HCT116 (cell line): ENCODE measurements around the gene RNPEPL1. TPM values are rescaled to one million over a fixed set of nuclear protein-coding genes. Genes with fewer than 3 reads are reported as not detected.

Experiments used
- ATAC-seq: fragments of 200-7000 bp; cut with Tn5 transposase; 2 replicates; pipeline ENCODE4 v1.9.1; 2020; ENCODE audit warnings: mild to moderate bottlenecking, moderate library complexity
- BruUV-seq: library from RNA; stranded (reverse); fragments of 400-500 nt; replicated peaks from 2 replicates; lab custom pipeline; 2021; lab: Mats Ljungman, UMichigan
- CTCF ChIA-PET: fragments of 300-600 bp; sonication (Branson Sonifier 250); formaldehyde crosslinking; loops from one replicate; lab custom pipeline; 2021; ENCODE audit warnings: antibody characterized with exemption; lab: Charles Lee
- POLR2A ChIA-PET: fragments of 300-600, 350-600 bp; sonication (Branson Sonifier 250); formaldehyde crosslinking; loops from one replicate; lab custom pipeline; 2021; ENCODE audit warnings: antibody characterized with exemption; lab: Charles Lee
- RAD21 ChIA-PET, 2 experiments: fragments of 300-600 bp; sonication (Branson Sonifier 250); formaldehyde crosslinking; loops; one replicate each; lab custom pipeline; 2023; ENCODE audit warnings: low total read pairs in 2 of 2; ENCODE audit not compliant: uncharacterized antibody in 2 of 2, unreplicated experiment in 2 of 2, low non-redundant PET in 1 of 2; lab: Charles Lee
- DNase-seq: peaks from one replicate; pipeline ENCODE4 v3.0.0-alpha.2; 2010; ENCODE audit warnings: low read depth, low spot score
- H2AFZ ChIP-seq: fragments of 200-600 bp; shearing (Covaris generic), sonication (generic); 2 replicates; pipeline ENCODE4 v1.6.1; 2017; ENCODE audit warnings: low read depth, mixed run types, mixed read lengths, antibody characterized with exemption, low read length; ENCODE audit not compliant: poor library complexity, severe bottlenecking
- H3K27ac ChIP-seq: 2 replicates; pipeline ENCODE4 v1.5.1; 2012; ENCODE audit warnings: low read depth, low read length
- H3K27me3 ChIP-seq: fragments of 200-600 bp; sonication (generic); 2 replicates; pipeline ENCODE4 v1.6.1; 2016; ENCODE audit warnings: mixed run types, low read length, mixed read lengths; ENCODE audit not compliant: insufficient read depth
- H3K36me3 ChIP-seq, 2 experiments: fragments of 200-500 bp in 1 of 2; fragments of 200-600 bp in 1 of 2; sonication (Bioruptor generic) in 1 of 2; sonication (generic) in 1 of 2; 2 replicates each; pipeline versions ENCODE4 v1.5.1 to v1.6.1; 2014 to 2016; ENCODE audit warnings: low read length in 2 of 2, inconsistent platforms in 1 of 2, mixed read lengths in 1 of 2, mixed run types in 1 of 2; ENCODE audit not compliant: insufficient read depth in 2 of 2, control insufficient read depth in 1 of 2
- H3K4me1 ChIP-seq, 2 experiments: fragments of 200-600 bp in 1 of 2; sonication (generic) in 1 of 2; 2 replicates each; pipeline versions ENCODE4 v1.5.1 to v1.6.1; 2012 to 2017; ENCODE audit warnings: low read length in 2 of 2, inconsistent platforms in 1 of 2, mild to moderate bottlenecking in 1 of 2, mixed read lengths in 1 of 2, mixed run types in 1 of 2, moderate library complexity in 1 of 2; ENCODE audit not compliant: insufficient read depth in 2 of 2, control insufficient read depth in 1 of 2
- H3K4me2 ChIP-seq: fragments of 200-600 bp; sonication (generic); 2 replicates; pipeline ENCODE4 v1.6.1; 2017; ENCODE audit warnings: mixed run types, low read length, mixed read lengths
- H3K4me3 ChIP-seq, 2 experiments: fragments of 200-600 bp in 1 of 2; sonication (generic) in 1 of 2; replicated peaks in 1 of 2; 2 replicates each; pipeline ENCODE4 v1.5.1; 2011 to 2016; ENCODE audit warnings: low read length in 2 of 2, control low read depth in 1 of 2, low read depth in 1 of 2, mild to moderate bottlenecking in 1 of 2, mixed read lengths in 1 of 2, mixed run types in 1 of 2
- H3K79me2 ChIP-seq: fragments of 200-600 bp; sonication (generic); 2 replicates; pipeline ENCODE4 v1.6.1; 2017; ENCODE audit warnings: mild to moderate bottlenecking, mixed run types, low read length, moderate library complexity, mixed read lengths; ENCODE audit not compliant: insufficient read depth
- H3K9ac ChIP-seq: fragments of 200-600 bp; sonication (generic); 2 replicates; pipeline ENCODE4 v1.6.1; 2016; ENCODE audit warnings: low read length, mixed read lengths
- H3K9me2 ChIP-seq: fragments of 200-600 bp; sonication (generic), shearing (Covaris generic); 2 replicates; pipeline ENCODE4 v1.6.1; 2017; ENCODE audit warnings: mixed run types, mild to moderate bottlenecking, moderate library complexity; ENCODE audit not compliant: insufficient read depth
- H3K9me3 ChIP-seq, 2 experiments: fragments of 200-500 bp in 1 of 2; fragments of 200-600 bp in 1 of 2; sonication (Bioruptor generic) in 1 of 2; sonication (generic) in 1 of 2; 2 replicates each; pipeline ENCODE4 v1.6.1; 2014 to 2017; ENCODE audit warnings: low read length in 2 of 2, mixed read lengths in 2 of 2, inconsistent platforms in 1 of 2, low read depth in 1 of 2, mild to moderate bottlenecking in 1 of 2, mixed run types in 1 of 2, moderate library complexity in 1 of 2; ENCODE audit not compliant: control insufficient read depth in 1 of 2, insufficient read depth in 1 of 2
- H4K20me1 ChIP-seq: fragments of 200-600 bp; sonication (generic), shearing (Covaris generic); 2 replicates; pipeline ENCODE4 v1.6.1; 2017; ENCODE audit warnings: mixed run types, mild to moderate bottlenecking, moderate library complexity; ENCODE audit not compliant: insufficient read depth
- CBX3 ChIP-seq: IDR thresholded peaks from 2 replicates; pipeline ENCODE4 v1.6.1; 2012; ENCODE audit warnings: low read depth
- EGR1 ChIP-seq: IDR thresholded peaks from 2 replicates; pipeline ENCODE4 v1.6.1; 2012; ENCODE audit warnings: low read depth
- ELF1 ChIP-seq: IDR thresholded peaks from 2 replicates; pipeline ENCODE4 v1.6.1; 2012; ENCODE audit warnings: low read depth, borderline replicate concordance
- EZH2 ChIP-seq: fragments of 200-600 bp; sonication (generic); IDR thresholded peaks from 2 replicates; pipeline ENCODE4 v1.6.1; 2017; ENCODE audit warnings: antibody characterized with exemption, mixed run types
- EZH2phosphoT487 ChIP-seq: fragments of 200-600 bp; IDR thresholded peaks from 2 replicates; pipeline ENCODE4 v1.6.1; 2018; ENCODE audit warnings: antibody characterized with exemption, borderline replicate concordance
- FOSL1 ChIP-seq: IDR thresholded peaks from 2 replicates; pipeline ENCODE4 v1.6.1; 2012; ENCODE audit warnings: low read depth
- JUND ChIP-seq: IDR thresholded peaks from 2 replicates; pipeline ENCODE4 v1.6.1; 2012
- POLR2A ChIP-seq: IDR thresholded peaks from 2 replicates; pipeline ENCODE4 v1.7.0; 2011; ENCODE audit warnings: borderline replicate concordance; ENCODE audit not compliant: insufficient read depth, insufficient read length; ENCODE audit errors: extremely low read depth
- POLR2AphosphoS5 ChIP-seq: IDR thresholded peaks from 2 replicates; pipeline ENCODE4 v1.6.1; 2011; ENCODE audit warnings: mild to moderate bottlenecking, low read depth, low read length, moderate library complexity
- SP1 ChIP-seq: IDR thresholded peaks from 2 replicates; pipeline ENCODE4 v1.6.1; 2012; ENCODE audit warnings: low read depth
- SRF ChIP-seq: IDR thresholded peaks from 2 replicates; pipeline ENCODE4 v1.6.1; 2012; ENCODE audit warnings: low read depth
- YY1 ChIP-seq: IDR thresholded peaks from 2 replicates; pipeline ENCODE4 v1.6.1; 2011; ENCODE audit warnings: low read length, low read depth, moderate library complexity, mild to moderate bottlenecking; ENCODE audit not compliant: insufficient replicate concordance; ENCODE audit errors: extremely low read depth
- ZFX ChIP-seq: fragments of 450-650 bp; IDR thresholded peaks from 2 replicates; pipeline ENCODE4 v1.6.1; 2017
- ZNF274 ChIP-seq: fragments of 200-500 bp; sonication (Bioruptor generic); IDR thresholded peaks from 2 replicates; pipeline ENCODE4 v1.6.1; 2014; ENCODE audit warnings: mild to moderate bottlenecking, low read depth, low read length, inconsistent platforms
- intact Hi-C: fragments of 100-400 bp; cut with micrococcal nuclease; formaldehyde crosslinking; loops from 2 replicates; pipeline ENCODE4 v1.10.0; 2022
- total RNA-seq: library from RNA; stranded (reverse); gene quantifications from one replicate; pipeline ENCODE4 v1.2.1, GENCODE V29; 2021; ENCODE audit not compliant: unreplicated experiment
- TF ChIP-seq, protein P1 (sequence below): IDR thresholded peaks from 2 replicates; pipeline ENCODE4 v1.6.1; 2012
- TF ChIP-seq, protein P2 (sequence below): IDR thresholded peaks from 2 replicates; pipeline ENCODE4 v1.6.1; 2012
- TF ChIP-seq, protein P3 (sequence below): IDR thresholded peaks from 2 replicates; pipeline ENCODE4 v1.6.1; 2011; ENCODE audit warnings: mild to moderate bottlenecking, low read length, moderate library complexity; ENCODE audit not compliant: insufficient replicate concordance; ENCODE audit errors: extremely low read depth

Gene RNPEPL1
- total RNA-seq, 1 experiment from 2014 or later = 49.7 TPM

GRCh38 chr2:240569998-240570530 lies 1.8 kb downstream of the RNPEPL1 start (continued):
- TF ChIP-seq EGR1 (no peak), CBX3 (no peak), EZH2 (no peak)

DNA sequence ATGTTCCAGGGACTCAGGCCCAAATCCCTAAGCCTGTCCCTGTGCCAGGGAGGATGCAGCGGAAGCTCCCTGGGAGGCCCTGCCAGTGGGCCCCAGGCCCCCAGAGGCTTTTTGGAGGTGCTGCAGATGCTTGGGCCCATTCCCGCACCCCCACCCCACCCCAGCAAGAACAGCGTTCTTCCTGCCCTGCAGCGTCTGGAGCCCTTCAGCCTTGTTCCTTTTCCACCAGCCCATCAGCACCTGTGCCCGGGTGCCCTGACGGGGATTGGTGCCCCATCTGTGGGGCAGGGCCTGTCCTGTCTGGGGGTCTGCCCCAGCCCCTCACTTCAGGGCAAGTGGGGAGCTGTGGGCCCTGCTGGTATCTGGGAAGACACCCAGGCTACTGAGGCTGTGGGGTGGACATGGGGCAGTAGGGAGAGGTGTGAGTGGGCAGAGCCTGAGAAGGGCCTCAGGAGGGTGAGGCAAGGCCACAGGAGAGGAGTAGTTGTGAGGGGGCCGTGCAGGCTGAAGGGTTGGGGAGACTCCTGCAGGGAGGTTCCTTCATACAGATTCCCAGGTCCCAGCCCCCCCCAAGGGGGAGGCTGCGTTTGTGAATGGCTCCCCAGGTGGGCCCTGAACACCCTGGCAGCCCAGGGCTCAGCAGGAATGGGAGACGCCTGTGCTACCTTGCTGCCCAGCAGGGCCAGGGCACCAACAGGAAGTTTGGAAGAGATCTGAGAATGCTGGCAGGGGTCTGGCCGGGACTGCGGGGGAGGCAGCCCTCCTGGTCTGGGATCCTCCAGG lies 2.4 kb downstream of the RNPEPL1 start:
- CTCF ChIA-PET = no interaction called here
- no peaks in the 10 kb centered on the region for H3K9me3 ChIP-seq
- no peaks in the 10 kb centered on the region for H3K9me2 ChIP-seq
- H3K4me3 ChIP-seq = no peak overlapping the region
- H3K36me3 ChIP-seq = no peaks in the 10 kb centered on the region
- no TSS peak for BruUV-seq
- peaks cover 26 to 41% of the 10 kb centered on the region in 2 experiments for H3K4me1 ChIP-seq
- no peak overlapping the region for H3K9ac ChIP-seq
- TF ChIP-seq, protein P1, sequence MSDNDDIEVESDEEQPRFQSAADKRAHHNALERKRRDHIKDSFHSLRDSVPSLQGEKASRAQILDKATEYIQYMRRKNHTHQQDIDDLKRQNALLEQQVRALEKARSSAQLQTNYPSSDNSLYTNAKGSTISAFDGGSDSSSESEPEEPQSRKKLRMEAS = no peak
- TF ChIP-seq POLR2A (no peak), EZH2phosphoT487 (no peak), ZFX (no peak), ZNF274 (no peak), ELF1 (no peak), SRF (no peak), SP1 (no peak), YY1 (no peak), FOSL1 (no peak), JUND (no peak), CBX3 (no peak), POLR2AphosphoS5 (no peak)
- TF ChIP-seq, protein P2, sequence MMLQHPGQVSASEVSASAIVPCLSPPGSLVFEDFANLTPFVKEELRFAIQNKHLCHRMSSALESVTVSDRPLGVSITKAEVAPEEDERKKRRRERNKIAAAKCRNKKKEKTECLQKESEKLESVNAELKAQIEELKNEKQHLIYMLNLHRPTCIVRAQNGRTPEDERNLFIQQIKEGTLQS = no peak
- TF ChIP-seq, protein P3, sequence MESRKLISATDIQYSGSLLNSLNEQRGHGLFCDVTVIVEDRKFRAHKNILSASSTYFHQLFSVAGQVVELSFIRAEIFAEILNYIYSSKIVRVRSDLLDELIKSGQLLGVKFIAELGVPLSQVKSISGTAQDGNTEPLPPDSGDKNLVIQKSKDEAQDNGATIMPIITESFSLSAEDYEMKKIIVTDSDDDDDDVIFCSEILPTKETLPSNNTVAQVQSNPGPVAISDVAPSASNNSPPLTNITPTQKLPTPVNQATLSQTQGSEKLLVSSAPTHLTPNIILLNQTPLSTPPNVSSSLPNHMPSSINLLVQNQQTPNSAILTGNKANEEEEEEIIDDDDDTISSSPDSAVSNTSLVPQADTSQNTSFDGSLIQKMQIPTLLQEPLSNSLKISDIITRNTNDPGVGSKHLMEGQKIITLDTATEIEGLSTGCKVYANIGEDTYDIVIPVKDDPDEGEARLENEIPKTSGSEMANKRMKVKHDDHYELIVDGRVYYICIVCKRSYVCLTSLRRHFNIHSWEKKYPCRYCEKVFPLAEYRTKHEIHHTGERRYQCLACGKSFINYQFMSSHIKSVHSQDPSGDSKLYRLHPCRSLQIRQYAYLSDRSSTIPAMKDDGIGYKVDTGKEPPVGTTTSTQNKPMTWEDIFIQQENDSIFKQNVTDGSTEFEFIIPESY = no peak
- H4K20me1 ChIP-seq = no peaks in the 10 kb centered on the region
- POLR2A ChIA-PET = interaction anchor here (0.8 kb wide), 1 partner anchor 16 kb away, joined by 3 read pairs; the partner anchor contains the start of gene CAPN10
- no peak for ATAC-seq
- intact Hi-C loops = no loop called here
- peaks cover 35% of the 10 kb centered on the region; the same call in 1 of the 2 replicates for H3K79me2 ChIP-seq
- no peak overlapping the region for H2AFZ ChIP-seq
- peak overlapping the region; percentile 92 for H3K4me2 ChIP-seq
- RAD21 ChIA-PET = no interaction called here
- no peak for DNase-seq
- H3K27me3 ChIP-seq = no peaks in the 10 kb centered on the region
- H3K27ac ChIP-seq = peak overlapping the region; percentile 93; the same call in 1 of the 2 replicates
